ENCODE data around the gene LAMA4.

- no peak for TF ChIP-seq POLR2A (IDR thresholded peaks at IDR 0.05)
- TF ChIP-seq CTCF (IDR thresholded peaks at IDR 0.05): no peak
Measured at GRCh38 chr6:112096901-112097300, 157.5 kb downstream of the LAMA4 start.

Measured in uterus (tissue), 2 donors.